ENCODE data around the gene CLEC16A. TPM values are rescaled to one million over a fixed set of nuclear protein-coding genes. Genes with fewer than 3 reads are reported as not detected.

CLEC16A gene
- total and polyA plus RNA-seq, 9 of the 15 experiments (the other 6 are each of a cell fraction or from before 2014, with no cell fraction given), result 1.00 to 22.3 (median 10.0) TPM

GRCh38 chr16:11160676-11161115 is 216.3 kb downstream of the CLEC16A start:
- no peaks in the 10 kb centered on the region for H3K9me1 ChIP-seq (ENCODE audit: control insufficient read depth, insufficient read depth, low read length)
- H3K4me2 ChIP-seq (ENCODE audit: insufficient read depth, low read length), result no peak overlapping the region
- in situ Hi-C loops (cut with MboI) (no loop called here), intact Hi-C loops (cut with micrococcal nuclease) (loop anchor here (2.0 to 5.0 kb wide), 2 partner anchors 56 to 188 kb away; no protein-coding TSS in a partner anchor)
- POLR2A ChIA-PET, result interaction anchor here (0.7 to 1.4 kb wide), 3 partner anchors 12 to 91 kb away, joined by 4 to 5 read pairs (median 5); no protein-coding TSS in a partner anchor
- H3K4me3 ChIP-seq, result no peak overlapping the region
- no peak overlapping the region for H3K27ac ChIP-seq (ENCODE audit: extremely low read depth, low read depth, low read length)
- H3K9me3 ChIP-seq (replicated peaks; ENCODE audit: control insufficient read depth, insufficient read depth, low read depth, low read length), result no peaks in the 10 kb centered on the region
- peaks cover 44 to 55% of the 10 kb centered on the region in 2 experiments for H3K4me1 ChIP-seq (replicated peaks in 1 of 2; ENCODE audit: control insufficient read depth in 2 of 2, insufficient read depth in 2 of 2, low read length in 2 of 2)
- FAIRE-seq (peak; percentile 69), ATAC-seq (peak; percentile 18; the same call in 2 of the 3 replicates), DNase-seq (ENCODE audit: extremely low read depth in 1 of 4, low spot score in 3 of 4) (peak in 3 of 4 experiments; percentile 31 to 75 (median 38))
- H3K9ac ChIP-seq (ENCODE audit: insufficient read depth in 1 of 2, low read depth in 2 of 2, low read length in 2 of 2), result no peak overlapping the region; a peak in 1 of 4 replicates
- no peaks in the 10 kb centered on the region for H4K20me1 ChIP-seq (replicated peaks; ENCODE audit: control insufficient read depth, insufficient read depth, low read length)
- no peaks in the 10 kb centered on the region for H3K36me3 ChIP-seq (ENCODE audit: control insufficient read depth, insufficient read depth, low read length)
- no peak overlapping the region for H2AFZ ChIP-seq (ENCODE audit: low read depth, low read length)
- H3K27me3 ChIP-seq (ENCODE audit: control insufficient read depth in 2 of 2, insufficient read depth in 2 of 2, low read length in 2 of 2), result no peaks in the 10 kb centered on the region
- BruUV-seq (replicated peaks), result no TSS peak
- CTCF ChIA-PET (ENCODE audit: low intra/inter-chr PET ratio), result no interaction called here
- no peaks in the 10 kb centered on the region for H3K79me2 ChIP-seq (ENCODE audit: control insufficient read depth, insufficient read depth, low read length)
- 9% methylated on average over 4 of the region's 4 CpGs for WGBS (ENCODE audit: insufficient coverage, low coverage, missing lambda C conversion rate)
- TF ChIP-seq DMBX1 (CRISPR knock-in tag; IDR thresholded peaks at IDR 0.05; ENCODE audit: borderline replicate concordance) (no peak), CBX1 (IDR thresholded peaks at IDR 0.05; ENCODE audit: low read depth) (peak; percentile 81; the same call in 1 of the 2 replicates), ZNF239 (CRISPR knock-in tag; IDR thresholded peaks at IDR 0.05) (peak; percentile 69; the same call in 1 of the 2 replicates), VEZF1 (CRISPR knock-in tag; IDR thresholded peaks at IDR 0.05) (no peak), ZNF12 (CRISPR knock-in tag; IDR thresholded peaks at IDR 0.05) (no peak), HNRNPH1 (optimal IDR thresholded peaks at IDR 0.05; ENCODE audit: low read depth, low read length) (no peak), ZKSCAN1 (IDR thresholded peaks at IDR 0.05; ENCODE audit: low read depth, low read length) (peak; percentile 59; the same call in 1 of the 2 replicates), ZNF134 (CRISPR knock-in tag; conservative IDR thresholded peaks at IDR 0.05) (no peak), MTA2 (IDR thresholded peaks at IDR 0.05; ENCODE audit: low read depth) (no peak), ZNF431 (CRISPR knock-in tag; IDR thresholded peaks at IDR 0.05) (no peak), LARP7 (IDR thresholded peaks at IDR 0.05) (no peak), ELF1 (tag; IDR thresholded peaks at IDR 0.05) (peak; percentile 60), MBD2 (IDR thresholded peaks at IDR 0.05; ENCODE audit: borderline replicate concordance, low read depth) (no peak), UBTF (IDR thresholded peaks at IDR 0.05; ENCODE audit: borderline replicate concordance in 1 of 2, low read depth in 2 of 2, low read length in 2 of 2) (no peak), ELF4 (CRISPR knock-in tag; IDR thresholded peaks at IDR 0.05) (no peak), NFE2 (IDR thresholded peaks at IDR 0.05; ENCODE audit: low read depth) (no peak), ZNF121 (CRISPR knock-in tag; conservative IDR thresholded peaks at IDR 0.05) (peak; percentile 86), PKNOX1 (IDR thresholded peaks at IDR 0.05) (0 out of 2 replicates have a peak, but pooled peaks have one; percentile 32), CBFB (CRISPR knock-in tag; IDR thresholded peaks at IDR 0.05) (0 out of 2 replicates have a peak, but pooled peaks have one; percentile 17)

All from K562 (cell line).